HEK293 (cell line): ENCODE data around the gene CPO.

Experiments used
- CTCF ChIA-PET: fragments of 350-600 bp; formaldehyde crosslinking; extraction: SDS; loops from one replicate; lab custom pipeline; 2021; ENCODE audit warnings: antibody characterized with exemption; lab: Yijun Ruan, JAX
- POLR2A ChIA-PET: fragments of 300-600 bp; formaldehyde crosslinking; extraction: SDS; loops from one replicate; lab custom pipeline; 2020; ENCODE audit warnings: antibody characterized with exemption, inconsistent platforms; lab: Yijun Ruan, JAX
- H3K27ac ChIP-seq: fragments of 200-500 bp; sonication (Bioruptor generic); 2 replicates; pipeline ENCODE4 v1.5.1; 2014; ENCODE audit warnings: low read depth, low read length, control low read depth, inconsistent platforms; ENCODE audit errors: extremely low read depth
- H3K36me3 ChIP-seq, 2 experiments: fragments of 200-500 bp in 1 of 2; sonication (Bioruptor generic) in 1 of 2; 1 replicate in 1 of 2; 2 replicates in 1 of 2; pipeline ENCODE4 v1.5.1; 2014 to 2017; ENCODE audit warnings: inconsistent platforms in 2 of 2, low read length in 2 of 2; ENCODE audit not compliant: control insufficient read depth in 2 of 2, insufficient read depth in 1 of 2
- H3K4me1 ChIP-seq: fragments of 200-500 bp; sonication (Bioruptor generic); 2 replicates; pipeline ENCODE4 v1.5.1; 2014; ENCODE audit warnings: mild to moderate bottlenecking, low read length, inconsistent platforms; ENCODE audit not compliant: control insufficient read depth, insufficient read depth
- H3K4me3 ChIP-seq: 2 replicates; pipeline ENCODE4 v1.5.1; 2011; ENCODE audit warnings: low read depth, mild to moderate bottlenecking, control low read depth, low read length, moderate library complexity
- H3K9me3 ChIP-seq: fragments of 200-500 bp; sonication (Bioruptor generic); 2 replicates; pipeline ENCODE4 v1.5.1; 2014; ENCODE audit warnings: low read depth, low read length, inconsistent platforms; ENCODE audit not compliant: control insufficient read depth, insufficient read depth
- HOXC10 ChIP-seq: sonication (generic); formaldehyde crosslinking; IDR thresholded peaks from 2 replicates; pipeline ENCODE4 v1.8.1; 2023; ENCODE audit warnings: mild to moderate bottlenecking, missing genetic modification reagents
- PRDM6 ChIP-seq: fragments of 450-650 bp; formaldehyde crosslinking; IDR thresholded peaks from 2 replicates; pipeline ENCODE4 v1.5.1; 2017; ENCODE audit warnings: missing biosample characterization, missing genetic modification characterization
- ZBTB1 ChIP-seq: fragments of 450-650 bp; formaldehyde crosslinking; IDR thresholded peaks from 2 replicates; pipeline ENCODE4 v1.5.1; 2016; ENCODE audit warnings: missing biosample characterization, missing genetic modification characterization
- ZNF132 ChIP-seq: fragments of 450-650 bp; formaldehyde crosslinking; IDR thresholded peaks from 2 replicates; pipeline ENCODE4 v1.5.1; 2017; ENCODE audit warnings: missing biosample characterization, missing genetic modification characterization, borderline replicate concordance
- ZNF138 ChIP-seq: fragments of 450-650 bp; formaldehyde crosslinking; IDR thresholded peaks from 2 replicates; pipeline ENCODE4 v1.5.1; 2016; ENCODE audit warnings: missing biosample characterization, missing genetic modification characterization, borderline replicate concordance
- ZNF18 ChIP-seq: fragments of 450-650 bp; formaldehyde crosslinking; IDR thresholded peaks from 2 replicates; pipeline ENCODE4 v1.5.1; 2016; ENCODE audit warnings: missing biosample characterization, missing genetic modification characterization
- ZNF19 ChIP-seq: fragments of 450-650 bp; formaldehyde crosslinking; IDR thresholded peaks from 2 replicates; pipeline ENCODE4; 2016; ENCODE audit warnings: missing biosample characterization, missing genetic modification characterization, low read depth
- ZNF248 ChIP-seq: fragments of 450-650 bp; formaldehyde crosslinking; IDR thresholded peaks from 2 replicates; pipeline ENCODE4 v1.5.1; 2017; ENCODE audit warnings: missing biosample characterization, missing genetic modification characterization
- ZNF26 ChIP-seq: fragments of 450-650 bp; formaldehyde crosslinking; IDR thresholded peaks from 2 replicates; pipeline ENCODE4 v1.5.1; 2016; ENCODE audit warnings: missing biosample characterization, missing genetic modification characterization
- ZNF366 ChIP-seq: fragments of 450-650 bp; formaldehyde crosslinking; conservative IDR thresholded peaks from 2 replicates; pipeline ENCODE4 v1.5.1; 2016; ENCODE audit warnings: missing biosample characterization, missing genetic modification characterization
- ZNF433 ChIP-seq: fragments of 450-650 bp; formaldehyde crosslinking; IDR thresholded peaks from 2 replicates; pipeline ENCODE4 v1.5.1; 2016; ENCODE audit warnings: missing biosample characterization, missing genetic modification characterization, low read depth
- ZNF48 ChIP-seq: fragments of 450-650 bp; formaldehyde crosslinking; IDR thresholded peaks from 2 replicates; pipeline ENCODE4 v1.5.1; 2016; ENCODE audit warnings: missing biosample characterization, missing genetic modification characterization
- ZNF561 ChIP-seq: fragments of 450-650 bp; IDR thresholded peaks from 2 replicates; pipeline ENCODE4 v1.5.1; 2018; ENCODE audit warnings: missing biosample characterization, missing genetic modification characterization, borderline replicate concordance
- ZNF610 ChIP-seq: fragments of 450-650 bp; formaldehyde crosslinking; IDR thresholded peaks from 2 replicates; pipeline ENCODE4 v1.5.1; 2016; ENCODE audit warnings: missing biosample characterization, missing genetic modification characterization, borderline replicate concordance
- ZNF621 ChIP-seq: fragments of 450-650 bp; formaldehyde crosslinking; IDR thresholded peaks from 2 replicates; pipeline ENCODE4 v1.5.1; 2017; ENCODE audit warnings: missing biosample characterization, missing genetic modification characterization
- ZNF623 ChIP-seq: fragments of 450-650 bp; formaldehyde crosslinking; IDR thresholded peaks from 2 replicates; pipeline ENCODE4 v1.5.1; 2016; ENCODE audit warnings: missing biosample characterization, missing genetic modification characterization
- ZNF843 ChIP-seq: fragments of 450-650 bp; formaldehyde crosslinking; IDR thresholded peaks from 2 replicates; pipeline ENCODE4 v1.5.1; 2016; ENCODE audit warnings: missing biosample characterization, missing genetic modification characterization
- ZSCAN30 ChIP-seq: fragments of 450-650 bp; IDR thresholded peaks from 2 replicates; pipeline ENCODE4 v1.5.1; 2018; ENCODE audit warnings: missing biosample characterization, mild to moderate bottlenecking, missing genetic modification characterization, moderate library complexity
- TF ChIP-seq, protein P1 (sequence below): fragments of 450-650 bp; formaldehyde crosslinking; IDR thresholded peaks from 2 replicates; pipeline ENCODE4 v1.5.1; 2017; ENCODE audit warnings: missing biosample characterization, missing genetic modification characterization
- TF ChIP-seq, protein P2 (sequence below): fragments of 450-650 bp; formaldehyde crosslinking; IDR thresholded peaks from 2 replicates; pipeline ENCODE4 v1.5.1; 2017; ENCODE audit warnings: missing biosample characterization, missing genetic modification characterization

CPO gene

GRCh38 chr2:206920951-206921350, 18.4 kb upstream of the CPO start:
- Histone ChIP-seq H3K4me3 (no peak overlapping the region), H3K9me3 (no peaks in the 10 kb centered on the region), H3K36me3 (no peaks in the 10 kb centered on the region), H3K27ac (no peak overlapping the region), H3K4me1 (no peaks in the 10 kb centered on the region)
- POLR2A ChIA-PET: no interaction called here
- no peak for TF ChIP-seq ZNF48
- TF ChIP-seq, protein P1, sequence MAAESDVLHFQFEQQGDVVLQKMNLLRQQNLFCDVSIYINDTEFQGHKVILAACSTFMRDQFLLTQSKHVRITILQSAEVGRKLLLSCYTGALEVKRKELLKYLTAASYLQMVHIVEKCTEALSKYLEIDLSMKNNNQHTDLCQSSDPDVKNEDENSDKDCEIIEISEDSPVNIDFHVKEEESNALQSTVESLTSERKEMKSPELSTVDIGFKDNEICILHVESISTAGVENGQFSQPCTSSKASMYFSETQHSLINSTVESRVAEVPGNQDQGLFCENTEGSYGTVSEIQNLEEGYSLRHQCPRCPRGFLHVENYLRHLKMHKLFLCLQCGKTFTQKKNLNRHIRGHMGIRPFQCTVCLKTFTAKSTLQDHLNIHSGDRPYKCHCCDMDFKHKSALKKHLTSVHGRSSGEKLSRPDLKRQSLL (tag by site-specific recombination): no peak
- TF ChIP-seq ZNF610 (tag by site-specific recombination): no peak
- TF ChIP-seq ZNF248 (tag by site-specific recombination): no peak
- TF ChIP-seq ZNF366 (tag by site-specific recombination): no peak
- no peak for TF ChIP-seq ZNF433
- no peak for TF ChIP-seq HOXC10
- no peak for TF ChIP-seq PRDM6 (tag by site-specific recombination)
- no peak for TF ChIP-seq ZNF623 (tag by site-specific recombination)
- TF ChIP-seq ZNF843 (tag by site-specific recombination): no peak
- no peak for TF ChIP-seq ZNF132 (tag by site-specific recombination)
- CTCF ChIA-PET: interaction anchor here (0.6 kb wide), 1 partner anchor 500 kb away, joined by 3 read pairs; no protein-coding TSS in a partner anchor

DNA sequence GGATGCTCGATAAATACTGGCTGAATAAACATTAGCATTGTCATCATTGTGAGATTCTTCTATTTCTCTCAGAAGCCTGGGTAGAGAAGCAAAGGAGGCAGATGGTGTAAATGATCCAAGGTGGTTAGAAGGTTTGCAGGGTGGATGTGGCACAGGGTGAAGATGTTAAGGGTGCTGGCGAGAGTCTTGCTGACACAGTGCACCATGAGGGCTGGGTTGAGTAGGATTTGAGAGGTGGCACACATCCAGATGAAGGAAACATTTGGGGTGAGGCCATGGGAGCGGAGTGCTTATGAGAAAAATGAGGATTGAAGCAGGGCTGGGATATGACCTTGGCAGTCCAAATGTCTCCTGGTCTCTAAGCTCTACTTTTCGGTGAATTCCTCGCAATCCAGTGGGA, 17.8 kb upstream of the CPO start:
- H3K27ac ChIP-seq: no peak overlapping the region
- H3K9me3 ChIP-seq: no peaks in the 10 kb centered on the region
- POLR2A ChIA-PET: no interaction called here
- CTCF ChIA-PET: no interaction called here
- no peaks in the 10 kb centered on the region for H3K4me1 ChIP-seq
- TF ChIP-seq, protein P2, sequence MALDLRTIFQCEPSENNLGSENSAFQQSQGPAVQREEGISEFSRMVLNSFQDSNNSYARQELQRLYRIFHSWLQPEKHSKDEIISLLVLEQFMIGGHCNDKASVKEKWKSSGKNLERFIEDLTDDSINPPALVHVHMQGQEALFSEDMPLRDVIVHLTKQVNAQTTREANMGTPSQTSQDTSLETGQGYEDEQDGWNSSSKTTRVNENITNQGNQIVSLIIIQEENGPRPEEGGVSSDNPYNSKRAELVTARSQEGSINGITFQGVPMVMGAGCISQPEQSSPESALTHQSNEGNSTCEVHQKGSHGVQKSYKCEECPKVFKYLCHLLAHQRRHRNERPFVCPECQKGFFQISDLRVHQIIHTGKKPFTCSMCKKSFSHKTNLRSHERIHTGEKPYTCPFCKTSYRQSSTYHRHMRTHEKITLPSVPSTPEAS (tag by site-specific recombination): no peak
- TF ChIP-seq ZNF19 (tag by site-specific recombination): no peak
- no peaks in the 10 kb centered on the region for H3K36me3 ChIP-seq
- H3K4me3 ChIP-seq: no peak overlapping the region

DNA sequence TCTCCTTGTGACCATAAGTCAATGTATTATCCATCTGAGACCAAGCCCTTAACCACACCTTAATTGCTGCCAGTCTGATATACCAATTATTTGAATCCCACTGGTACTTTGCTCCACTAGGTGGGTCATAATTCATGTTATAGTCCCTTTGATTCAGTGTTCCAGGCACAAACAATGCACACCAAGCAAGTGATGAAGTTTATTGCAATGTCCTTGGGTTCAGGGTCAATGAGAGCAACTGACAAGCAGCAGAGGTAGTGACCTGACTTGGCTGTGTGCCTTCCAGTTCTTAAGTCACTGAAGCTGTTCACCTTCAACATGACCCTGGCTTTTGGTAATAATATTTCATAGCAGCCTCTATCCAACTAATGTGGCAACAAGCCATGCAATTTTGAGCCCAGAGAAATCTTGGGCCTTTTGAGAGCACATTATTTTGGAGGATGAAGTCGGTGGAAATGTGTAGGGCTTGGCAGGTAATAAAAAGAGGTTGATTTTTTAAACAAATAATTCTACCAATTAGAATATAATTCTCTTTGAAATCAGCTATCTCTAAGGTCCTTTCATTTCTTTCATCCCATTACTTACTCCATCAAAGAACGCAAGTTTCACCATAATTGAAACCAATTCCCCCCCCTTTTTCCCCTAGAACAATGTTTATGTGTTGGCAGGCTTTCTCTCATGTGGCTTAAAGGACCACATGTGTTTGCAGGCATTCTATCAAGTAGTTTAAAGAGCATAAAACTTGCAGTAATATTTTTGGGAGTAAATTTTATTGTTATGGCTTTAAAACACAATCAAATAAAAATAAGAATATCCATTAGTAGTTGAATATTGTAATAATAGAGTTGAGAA, 3.1 kb upstream of the CPO start:
- H3K27ac ChIP-seq: no peak overlapping the region
- H3K36me3 ChIP-seq: no peaks in the 10 kb centered on the region
- no peak for TF ChIP-seq ZSCAN30 (tag by site-specific recombination)
- TF ChIP-seq ZBTB1 (tag by site-specific recombination): no peak
- no peak for TF ChIP-seq ZNF138 (tag by site-specific recombination)
- no peak for TF ChIP-seq ZNF561 (tag by site-specific recombination)
- TF ChIP-seq ZNF621 (tag by site-specific recombination): no peak
- TF ChIP-seq ZNF26: no peak
- no peak for TF ChIP-seq ZNF18 (tag by site-specific recombination)
- ChIA-PET CTCF (no interaction called here), POLR2A (interaction anchor here (1.0 kb wide), 1 partner anchor 776 kb away, joined by 3 read pairs; the partner anchor contains the start of gene CCNYL1)
- no peaks in the 10 kb centered on the region for H3K4me1 ChIP-seq
- H3K9me3 ChIP-seq: no peaks in the 10 kb centered on the region
- H3K4me3 ChIP-seq: no peak overlapping the region
